K562 (cell line): ENCODE measurements around the gene GEN1. TPM values are rescaled to one million over a fixed set of nuclear protein-coding genes. Genes with fewer than 3 reads are reported as not detected.
A peak's percentile ranks its signal among the peaks of the same experiment; 100 is the strongest.

Source experiments
- MGA ChIP-seq: fragments of 450-650 bp; IDR thresholded peaks from 2 replicates; pipeline ENCODE4 v1.6.1; 2016; ENCODE audit warnings: mild to moderate bottlenecking, moderate library complexity
- STAG1 ChIP-seq: sonication (generic); formaldehyde crosslinking; IDR thresholded peaks from 2 replicates; pipeline ENCODE4 v1.5.0; 2020; ENCODE audit warnings: missing genetic modification reagents, borderline replicate concordance
- ZNF197 ChIP-seq: fragments of 200-800 bp; sonication (Bioruptor generic); IDR thresholded peaks from 2 replicates; pipeline ENCODE4 v1.6.1; 2016; ENCODE audit warnings: low read depth, missing genetic modification characterization, missing compliant biosample characterization
- ZNF551 ChIP-seq: fragments of 250-450 bp; sonication (Bioruptor Pico); IDR thresholded peaks from 2 replicates; pipeline ENCODE4 v1.5.0; 2021; ENCODE audit warnings: mild to moderate bottlenecking, moderate library complexity
- polyA plus RNA-seq, 8 experiments: library from polyadenylated mRNA; depleted of rRNA in 4 of 8; stranded (reverse) in 5 of 8; unstranded in 3 of 8; fragments of >200 nt; fragmentation: Nextera tagmentation in 2 of 8; fragmentation: Illumina TruSeq in 1 of 8; extraction: Ambion mirVana in 2 of 8; extraction: Trizol in 1 of 8; gene quantifications; 2 replicates each; pipeline versions ENCODE4 v1.2.1 to v1.2.3, GENCODE V29; 2011 to 2014; ENCODE audit warnings: inconsistent platforms in 1 of 8, missing spikeins in 1 of 8
- total RNA-seq, 7 experiments: library from RNA; depleted of rRNA in 6 of 7; stranded (reverse); fragments of >200 nt in 6 of 7; fragmentation: Illumina TruSeq in 2 of 7; extraction: Trizol in 2 of 7; gene quantifications; 2 replicates each; pipeline versions ENCODE4 v1.2.1 to v1.2.3, GENCODE V29; 2011 to 2021; ENCODE audit warnings: low replicate concordance in 1 of 7
- TF ChIP-seq, protein P1 (sequence below): fragments of 450-650 bp; IDR thresholded peaks from 2 replicates; pipeline ENCODE4 v1.6.1; 2016; ENCODE audit warnings: mild to moderate bottlenecking

Gene GEN1
- total and polyA plus RNA-seq, 9 of the 15 experiments (the other 6 are each of a cell fraction or from before 2014, with no cell fraction given) = 8.6 to 39.7 (median 24.5) TPM

- TF ChIP-seq MGA (peak; percentile 25; the same call in 1 of the 2 replicates), STAG1 (CRISPR knock-in tag) (no peak; the same call in 1 of the 2 replicates), ZNF551 (CRISPR knock-in tag) (no peak), ZNF197 (no peak)
- TF ChIP-seq, protein P1, sequence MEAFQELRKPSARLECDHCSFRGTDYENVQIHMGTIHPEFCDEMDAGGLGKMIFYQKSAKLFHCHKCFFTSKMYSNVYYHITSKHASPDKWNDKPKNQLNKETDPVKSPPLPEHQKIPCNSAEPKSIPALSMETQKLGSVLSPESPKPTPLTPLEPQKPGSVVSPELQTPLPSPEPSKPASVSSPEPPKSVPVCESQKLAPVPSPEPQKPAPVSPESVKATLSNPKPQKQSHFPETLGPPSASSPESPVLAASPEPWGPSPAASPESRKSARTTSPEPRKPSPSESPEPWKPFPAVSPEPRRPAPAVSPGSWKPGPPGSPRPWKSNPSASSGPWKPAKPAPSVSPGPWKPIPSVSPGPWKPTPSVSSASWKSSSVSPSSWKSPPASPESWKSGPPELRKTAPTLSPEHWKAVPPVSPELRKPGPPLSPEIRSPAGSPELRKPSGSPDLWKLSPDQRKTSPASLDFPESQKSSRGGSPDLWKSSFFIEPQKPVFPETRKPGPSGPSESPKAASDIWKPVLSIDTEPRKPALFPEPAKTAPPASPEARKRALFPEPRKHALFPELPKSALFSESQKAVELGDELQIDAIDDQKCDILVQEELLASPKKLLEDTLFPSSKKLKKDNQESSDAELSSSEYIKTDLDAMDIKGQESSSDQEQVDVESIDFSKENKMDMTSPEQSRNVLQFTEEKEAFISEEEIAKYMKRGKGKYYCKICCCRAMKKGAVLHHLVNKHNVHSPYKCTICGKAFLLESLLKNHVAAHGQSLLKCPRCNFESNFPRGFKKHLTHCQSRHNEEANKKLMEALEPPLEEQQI = no peak
Measured at GRCh38 chr2:17830053-17831034, 76.4 kb downstream of the GEN1 start (continued).
